GM20431 (cell line): ENCODE results near the gene WAS.

Experiments used
- in situ Hi-C: fragments of 300-500 bp; cut with MseI, MboI; formaldehyde crosslinking; loops from one replicate; pipeline ENCODE4 v1.15.0; 2020; ENCODE audit warnings: low sequenced_read_pairs; ENCODE audit not compliant: unreplicated experiment

Gene WAS

DNA sequence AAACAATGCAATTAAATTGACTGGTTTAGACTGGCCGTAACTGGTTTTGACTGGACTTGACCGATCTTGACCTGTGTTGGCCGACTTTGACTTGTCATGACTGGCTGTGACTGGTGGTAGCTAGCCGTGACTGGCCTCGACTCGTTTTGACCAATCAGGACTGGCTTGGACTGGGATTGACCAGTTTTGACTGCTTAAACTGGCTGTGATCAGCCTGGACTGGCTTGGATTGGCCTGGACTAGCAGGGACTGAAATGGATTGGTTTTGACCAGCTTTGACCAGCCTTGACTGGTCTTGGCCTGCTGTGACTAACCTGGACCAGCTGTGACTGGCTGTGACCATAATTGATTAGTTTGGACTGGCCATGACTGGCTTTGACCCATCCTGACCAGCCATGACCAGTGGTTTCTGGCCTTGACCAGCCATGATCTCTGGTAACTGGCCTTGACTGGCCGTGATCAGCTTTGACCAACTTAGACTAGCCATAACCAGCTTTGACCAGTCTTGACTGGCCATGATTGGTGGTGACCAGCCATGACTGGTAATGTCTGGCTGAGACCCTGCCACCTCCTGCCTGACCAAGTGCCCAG, 26.0 kb downstream of the WAS start:
- in situ Hi-C loops = no loop called here

DNA sequence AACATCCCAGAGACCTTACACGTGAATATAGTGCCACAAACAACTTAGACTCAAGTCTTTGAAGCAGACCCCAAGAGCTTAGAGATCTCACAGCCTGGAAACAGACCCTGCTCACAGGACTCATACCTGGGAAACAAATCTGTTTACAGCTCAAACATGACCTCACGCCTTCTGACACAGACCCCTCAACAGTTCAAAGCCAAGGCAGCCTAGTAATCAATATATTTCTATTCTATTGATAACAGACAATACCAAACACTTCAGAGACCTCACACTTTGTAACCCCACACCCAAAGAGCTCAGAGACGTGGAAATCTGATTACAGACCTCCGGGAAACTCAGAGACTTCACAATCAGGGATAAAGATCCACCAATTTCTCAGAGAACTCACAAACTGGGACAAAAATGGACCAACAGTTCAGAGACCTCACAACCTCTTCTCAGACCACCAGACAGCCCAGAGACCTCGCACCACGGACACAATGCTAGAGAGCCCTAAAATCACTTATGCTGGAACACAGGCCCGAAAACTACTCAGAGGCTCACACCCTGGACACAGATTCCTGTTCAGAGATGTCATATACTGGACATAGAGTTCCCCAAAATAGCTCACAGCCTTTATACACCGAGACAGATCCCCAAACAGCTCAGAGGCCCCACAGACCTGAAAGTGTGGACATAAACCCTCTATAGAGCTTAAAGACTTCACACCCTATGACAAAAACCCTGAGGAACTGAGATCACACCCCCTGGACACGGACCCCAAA, 27.7 kb downstream of the WAS start:
- in situ Hi-C loops = no loop called here

DNA sequence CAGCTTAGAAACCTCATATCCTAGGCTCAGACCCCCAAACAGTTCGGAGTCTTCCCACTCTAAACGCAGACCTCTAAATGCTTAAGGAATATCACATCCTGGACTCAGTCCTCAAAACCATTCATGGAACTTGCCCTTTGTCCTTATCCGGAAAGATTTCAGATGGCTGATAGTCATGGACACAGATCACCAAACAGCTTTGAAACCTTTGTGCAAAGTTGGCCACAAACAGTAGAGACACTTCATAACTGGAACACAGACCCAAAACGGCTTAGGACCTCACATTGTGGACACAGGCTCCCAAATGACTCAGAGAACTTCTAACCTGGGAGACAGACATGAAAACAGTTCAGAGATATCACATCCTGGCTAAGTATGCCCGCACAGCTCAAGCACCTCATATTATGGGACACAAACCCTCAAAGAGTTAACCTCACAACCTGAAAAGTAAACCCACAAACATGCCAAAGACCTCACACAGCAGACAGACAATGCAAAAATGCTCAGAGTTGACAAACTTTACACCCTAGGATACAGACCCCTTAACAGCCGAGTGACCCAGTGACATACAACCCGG, 28.4 kb downstream of the WAS start:
- in situ Hi-C loops = no loop called here

DNA sequence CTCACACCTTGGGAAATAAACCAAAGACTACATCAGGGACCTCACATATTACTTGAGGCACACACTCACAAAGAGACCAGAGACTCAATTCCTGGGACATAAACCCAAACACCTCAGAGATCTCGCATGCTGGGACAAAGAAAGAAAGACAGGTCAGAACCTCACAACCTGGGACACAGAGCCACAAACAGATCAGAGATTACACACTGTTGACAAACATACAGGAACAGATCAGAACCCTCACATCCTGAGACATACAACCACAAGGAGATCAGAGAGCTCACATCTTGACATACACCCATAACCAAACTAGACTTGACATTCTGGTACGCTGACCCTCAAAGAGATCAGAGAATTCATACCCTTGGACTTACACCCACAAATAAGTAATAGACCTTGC, 30.2 kb downstream of the WAS start:
- in situ Hi-C loops = no loop called here

DNA sequence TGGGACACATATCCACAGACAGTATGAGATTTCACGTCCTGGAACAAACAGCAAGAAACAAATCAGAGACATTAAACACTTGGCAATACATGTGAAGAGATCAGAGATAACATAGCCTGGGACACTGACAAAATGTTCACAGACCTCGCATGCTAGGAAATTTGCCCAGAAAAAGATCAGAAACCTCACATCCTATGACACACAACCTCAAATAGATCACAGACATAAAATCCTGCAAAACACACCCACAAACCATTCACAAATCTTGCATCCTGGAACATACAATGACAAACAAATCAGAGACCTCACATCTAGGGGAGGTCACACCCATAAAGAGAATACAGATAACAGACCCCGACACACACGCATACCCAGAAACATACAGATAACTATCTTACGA, 31.0 kb downstream of the WAS start:
- in situ Hi-C loops = no loop called here

DNA sequence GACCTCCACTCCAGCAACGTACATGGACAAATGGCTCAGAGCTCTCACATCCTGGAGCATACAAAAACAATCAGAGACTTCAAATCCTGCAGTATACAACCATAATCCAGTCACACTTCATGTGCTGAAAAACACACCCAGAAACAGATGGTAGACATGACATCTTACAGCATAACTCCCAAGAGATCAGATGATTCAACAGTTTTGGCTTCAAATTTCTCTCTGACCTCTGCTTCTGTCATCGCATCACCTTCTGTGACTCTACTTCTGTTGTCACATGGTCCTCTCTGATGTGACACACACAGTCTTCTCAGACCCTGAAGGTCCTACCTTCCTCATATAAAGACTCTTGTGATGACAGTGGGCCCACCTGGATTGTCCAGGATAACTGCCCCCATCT, 31.5 kb downstream of the WAS start:
- in situ Hi-C loops = no loop called here

DNA sequence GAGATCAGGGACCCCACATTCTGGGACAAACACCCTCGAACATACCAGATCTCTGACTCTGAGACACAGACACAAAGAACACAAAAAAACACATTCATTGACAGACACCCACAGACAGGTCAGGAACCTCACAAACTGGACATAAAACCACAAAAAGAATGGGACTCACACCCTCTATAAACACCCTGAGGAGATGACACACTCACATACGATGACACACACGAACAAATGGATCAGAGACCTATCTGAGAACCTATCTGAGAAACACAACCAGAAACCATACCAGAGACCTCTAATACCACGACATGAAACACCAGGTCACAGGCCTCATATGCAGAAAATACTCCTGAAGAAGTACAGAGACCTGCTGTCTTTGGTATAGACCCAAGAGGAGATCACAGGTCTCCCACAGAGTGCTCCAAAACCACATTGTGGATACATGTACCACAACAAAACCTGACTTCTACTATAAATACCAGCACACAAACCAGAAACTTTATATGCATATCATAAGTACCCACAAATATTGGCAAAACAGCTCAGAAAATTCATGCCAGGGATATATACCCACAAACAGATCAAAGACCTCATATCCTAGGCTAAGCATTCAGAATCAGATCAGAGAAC, 32.4 kb downstream of the WAS start:
- in situ Hi-C loops = no loop called here

DNA sequence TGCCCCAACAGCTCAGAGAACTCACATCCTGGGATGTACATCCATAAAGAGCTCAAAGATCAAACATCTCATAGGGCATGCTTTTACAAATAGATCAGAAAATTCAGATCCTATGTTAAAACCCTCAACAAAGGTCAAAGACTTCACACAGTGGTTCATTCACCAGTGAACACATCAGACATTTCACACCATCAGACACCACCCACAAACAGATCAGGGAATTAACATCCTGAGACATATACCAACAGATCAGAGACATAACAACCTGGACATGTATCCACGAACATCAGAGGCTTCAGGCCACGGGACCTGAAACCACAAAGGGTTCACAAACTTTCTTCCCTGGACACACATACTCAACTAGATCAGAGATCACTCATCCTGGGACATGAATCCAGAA, 36.4 kb downstream of the WAS start:
- in situ Hi-C loops = no loop called here

DNA sequence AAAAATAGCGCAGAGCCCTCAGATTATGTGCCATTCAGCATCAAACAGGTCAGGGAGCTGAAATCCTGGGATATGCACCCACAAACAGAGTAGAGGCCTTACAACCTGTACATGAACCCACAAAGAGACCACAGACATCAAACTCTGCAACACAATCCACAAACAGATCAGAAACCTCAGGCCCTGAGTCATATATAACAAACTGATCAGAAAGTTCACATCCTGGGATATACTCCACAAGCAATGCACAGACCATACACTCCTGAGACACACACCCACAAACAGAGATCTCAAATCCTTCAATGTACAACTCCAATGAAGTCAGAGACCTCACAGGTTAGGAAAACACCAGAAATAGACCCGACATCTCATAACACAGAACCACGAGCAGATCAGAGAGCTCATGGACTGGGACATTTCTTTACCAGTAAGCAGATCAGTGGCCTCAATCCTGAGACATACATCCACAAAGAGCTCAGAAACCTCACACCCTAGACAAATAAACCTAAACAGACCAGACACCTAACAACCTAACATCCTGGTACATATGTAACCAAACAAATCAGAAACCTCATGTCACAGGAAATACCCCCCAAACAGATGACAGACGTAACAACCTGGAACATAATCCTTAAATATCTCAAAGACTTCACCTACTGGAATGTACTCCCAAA, 37.1 kb downstream of the WAS start:
- in situ Hi-C loops = no loop called here

DNA sequence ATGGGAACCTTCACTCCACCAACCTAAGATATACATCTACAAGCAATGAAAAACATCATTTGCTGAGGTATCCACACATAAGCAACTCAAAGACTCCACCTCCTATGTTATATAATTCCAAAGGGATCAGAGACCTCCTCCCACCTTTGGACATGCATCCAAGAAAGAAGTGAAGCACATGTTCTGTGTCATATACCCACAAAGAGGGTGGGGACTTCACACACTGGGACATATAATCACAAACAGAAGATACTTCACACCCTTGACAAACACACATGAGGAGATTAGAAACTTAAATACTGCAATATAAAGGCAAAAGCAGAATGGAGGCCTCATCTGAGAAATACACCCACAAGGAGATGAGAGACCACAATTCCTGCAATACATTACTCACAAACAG, 38.3 kb downstream of the WAS start:
- in situ Hi-C loops = no loop called here

GRCh38 chrX:48726596-48726995, 43.0 kb downstream of the WAS start:
- in situ Hi-C loops = no loop called here

DNA sequence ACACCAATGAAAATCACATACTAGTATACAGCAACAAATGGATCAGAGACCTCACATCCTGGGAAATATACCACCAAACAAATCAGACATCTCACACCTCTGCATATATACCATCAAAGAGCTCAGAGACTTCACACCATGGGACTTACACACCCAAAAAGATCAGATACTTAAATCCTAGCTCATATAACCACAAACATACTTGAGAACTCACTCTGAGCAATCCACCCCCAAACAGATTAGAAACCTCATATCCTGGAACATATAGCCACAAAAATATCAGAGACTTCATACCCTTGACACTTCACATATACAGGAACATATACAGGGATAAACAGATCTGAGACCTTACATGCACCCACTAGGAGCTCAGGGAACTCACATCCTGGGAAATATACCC, 45.1 kb downstream of the WAS start:
- in situ Hi-C loops = no loop called here

- in situ Hi-C loops = no loop called here
Measured at GRCh38 chrX:48736303-48736702, 52.7 kb downstream of the WAS start.

GRCh38 chrX:48736878-48737212, 53.2 kb downstream of the WAS start:
- in situ Hi-C loops = no loop called here

GRCh38 chrX:48737213-48737938, 53.8 kb downstream of the WAS start:
- in situ Hi-C loops = no loop called here

GRCh38 chrX:48737940-48738339, 54.3 kb downstream of the WAS start:
- in situ Hi-C loops = no loop called here
